HG03108 (cell line): ENCODE results near the gene HIPK4.
"Not testable (repeated sequence)": the region's sequence is repeated elsewhere in the genome, so short reads cannot be mapped to it uniquely, and the experiment has no call there.

ENCODE experiments used
- ATAC-seq: cut with Tn5 transposase; IDR thresholded peaks from one replicate; pipeline ENCODE4 v1.9.1; 2021; ENCODE audit warnings: moderate library complexity; ENCODE audit not compliant: unreplicated experiment

Gene HIPK4

DNA sequence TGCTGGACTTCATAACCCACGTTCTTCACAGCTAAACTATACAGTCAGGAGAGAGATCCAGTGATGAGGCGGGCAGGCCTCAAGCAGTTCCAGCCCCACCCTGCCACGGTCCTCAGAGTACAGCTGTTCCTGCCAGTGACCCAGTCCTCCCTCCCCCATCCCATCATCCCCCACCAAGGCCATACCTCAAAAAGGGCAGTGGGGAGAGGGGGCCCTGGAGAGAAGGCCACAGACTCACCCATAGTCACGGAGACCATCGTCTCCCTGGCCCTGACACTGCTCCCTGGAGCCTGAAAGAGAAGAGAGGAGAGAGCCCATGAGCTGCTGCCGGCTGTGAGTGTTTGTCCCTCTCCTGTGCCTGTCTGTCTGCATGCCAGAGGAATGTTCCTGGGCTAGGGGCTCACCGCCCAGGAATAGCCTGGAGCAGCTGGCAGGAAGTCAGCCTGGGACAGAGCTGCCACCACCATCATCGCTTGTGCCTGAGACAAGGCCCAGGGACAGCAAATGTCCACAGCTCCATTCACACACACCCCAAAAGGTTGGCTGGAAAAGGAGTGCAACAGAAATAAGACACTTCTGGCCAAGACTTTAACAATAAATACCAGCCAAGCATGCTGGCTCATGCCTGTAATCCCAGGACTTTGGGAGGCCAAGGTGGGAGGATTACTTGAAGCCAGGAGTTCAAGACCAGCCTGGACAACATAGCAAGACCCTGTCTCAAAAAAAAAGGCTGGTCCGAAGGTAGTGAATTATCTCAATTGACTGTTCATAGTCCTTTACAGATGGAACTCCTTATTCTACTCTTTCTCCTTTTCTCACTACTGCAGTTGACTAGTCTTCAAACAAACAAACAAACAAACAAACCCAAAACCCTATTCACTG lies 48.1 kb downstream of the HIPK4 start:
- ATAC-seq, result no peak

DNA sequence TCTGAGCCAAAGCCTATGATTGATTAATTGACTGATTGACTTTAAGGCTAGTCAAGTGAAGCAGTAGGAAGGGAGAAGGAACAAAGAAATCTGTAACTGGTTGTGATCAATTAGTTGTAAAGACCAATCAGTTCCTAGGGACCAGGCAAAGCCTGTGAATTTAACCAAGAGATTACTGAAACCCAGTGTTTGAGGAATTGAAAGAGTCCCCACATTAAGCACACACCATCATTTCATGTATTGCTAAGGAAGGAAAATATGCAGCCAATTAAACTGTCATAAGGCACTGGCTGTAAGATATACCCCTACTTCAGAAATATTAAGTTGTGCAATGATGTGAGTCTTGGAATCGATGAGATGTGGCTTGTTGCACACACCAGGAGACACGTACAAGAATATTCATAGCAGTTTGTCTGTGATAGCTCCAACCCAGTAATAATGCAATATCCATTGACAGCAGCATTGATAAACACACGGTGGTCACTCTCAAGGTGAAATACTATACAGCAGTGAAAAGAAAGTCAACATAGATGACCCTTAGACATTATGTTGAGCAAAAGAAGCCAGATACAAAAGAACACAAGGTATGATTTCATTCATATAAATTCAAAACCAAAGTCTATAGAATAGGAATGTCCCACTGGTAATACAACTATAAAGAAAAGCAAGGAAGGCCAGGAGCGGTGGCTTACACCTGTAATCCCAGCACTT lies 50.8 kb downstream of the HIPK4 start:
- ATAC-seq, result no peak

DNA sequence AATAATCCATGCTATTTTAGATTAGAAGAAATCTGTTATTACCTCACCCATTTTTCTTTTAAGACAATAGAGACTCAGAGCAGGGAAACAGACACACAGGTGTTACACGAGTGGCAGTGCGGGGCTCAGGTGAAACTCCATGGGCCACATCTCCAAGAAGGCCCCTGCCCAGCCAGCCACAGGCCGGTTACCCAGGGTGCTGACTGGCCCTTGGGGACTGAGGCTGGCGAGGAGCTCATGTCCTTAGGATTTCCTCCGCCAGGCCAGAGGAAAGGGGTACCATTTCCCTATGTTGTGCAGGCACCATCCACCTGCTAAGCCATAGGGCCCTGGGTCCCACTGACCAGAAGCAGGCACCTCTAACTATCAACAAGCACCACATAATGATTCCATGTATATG lies 52.4 kb downstream of the HIPK4 start:
- no peak for ATAC-seq

DNA sequence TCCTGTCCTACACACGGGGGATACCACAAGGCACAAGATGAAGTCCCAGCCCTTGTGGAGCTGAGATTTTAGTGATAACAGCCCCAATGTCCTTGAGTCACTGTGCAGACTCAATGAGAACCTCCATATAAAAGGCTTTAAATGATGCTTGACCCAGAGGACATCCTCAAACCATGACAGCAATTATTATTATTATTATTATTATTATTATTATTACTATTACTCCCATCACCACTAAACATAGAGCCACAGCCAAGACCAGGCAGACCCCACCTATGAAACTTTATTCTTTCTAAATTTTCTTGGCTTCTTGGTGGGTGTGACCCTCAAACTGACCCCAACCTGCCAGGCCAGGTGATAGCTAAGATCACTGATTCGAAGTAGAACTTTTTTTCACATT lies 52.9 kb downstream of the HIPK4 start:
- no peak for ATAC-seq

DNA sequence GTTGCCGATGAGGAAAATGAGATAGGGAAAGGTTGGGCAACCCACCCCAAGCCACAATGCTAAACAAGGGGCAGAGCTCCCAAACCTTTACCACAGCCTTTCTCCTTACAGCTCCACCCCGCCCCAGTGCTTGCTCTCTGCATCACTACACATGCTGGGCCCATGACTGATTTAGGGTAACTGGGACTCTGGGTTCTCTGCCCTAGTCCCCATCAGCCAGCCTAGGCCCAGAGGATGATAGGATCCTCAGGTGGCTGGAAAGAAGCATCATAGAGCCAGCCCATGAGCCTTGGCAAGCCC lies 53.4 kb downstream of the HIPK4 start:
- ATAC-seq, result no peak

DNA sequence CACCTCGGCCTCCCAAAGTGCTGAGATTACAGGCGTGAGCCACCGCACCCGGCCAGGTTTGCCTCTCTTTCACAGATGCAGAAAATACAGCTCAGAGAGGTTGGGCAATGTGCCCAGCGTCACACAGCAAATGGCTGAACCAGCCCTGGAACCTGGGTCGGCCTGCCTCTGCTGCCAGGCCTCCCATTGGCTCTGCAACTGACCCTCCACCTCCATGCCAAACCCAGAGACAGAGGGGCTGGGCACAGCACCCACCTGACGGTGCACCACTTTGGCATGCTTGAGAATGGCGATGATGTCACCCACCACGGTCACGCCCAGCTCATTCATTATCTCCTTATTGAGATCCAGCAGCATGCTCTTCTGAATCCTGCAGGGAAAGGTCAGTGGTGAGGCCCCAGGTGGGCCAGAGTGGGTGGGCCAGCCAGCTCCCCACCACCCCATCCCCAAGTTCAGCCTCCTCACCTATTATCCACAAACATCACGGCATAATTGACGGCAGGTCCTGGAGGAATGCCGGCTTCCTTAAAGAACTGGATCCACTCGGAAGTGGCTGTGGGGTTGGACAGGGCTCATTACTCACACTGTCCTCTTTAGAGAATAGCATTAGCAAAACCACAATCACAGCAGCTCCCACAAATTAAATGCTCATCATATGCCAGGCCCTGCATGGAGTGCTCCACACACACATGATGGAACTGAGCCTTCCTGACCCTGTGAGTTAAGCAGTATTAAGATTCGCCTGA lies 54.0 kb downstream of the HIPK4 start:
- no peak for ATAC-seq

DNA sequence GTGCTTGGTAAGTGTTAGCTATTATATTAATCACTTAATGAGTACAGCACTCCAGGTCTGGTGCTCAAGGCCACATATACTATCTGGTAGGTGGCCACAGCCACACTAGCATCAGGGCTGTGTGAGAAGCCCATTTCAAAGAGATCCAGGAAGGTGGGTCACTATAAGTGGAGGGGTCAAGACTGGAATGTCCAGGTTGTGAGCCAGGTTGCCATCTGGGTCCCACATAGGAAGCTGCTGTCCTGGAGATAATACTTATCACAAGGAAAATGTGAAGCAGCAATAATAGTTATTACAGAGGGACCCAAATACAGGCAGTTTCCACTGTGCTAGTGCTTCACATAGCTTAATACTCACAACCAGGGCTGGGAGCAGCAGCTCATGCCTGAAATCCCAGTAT lies 54.9 kb downstream of the HIPK4 start:
- ATAC-seq, result no peak

DNA sequence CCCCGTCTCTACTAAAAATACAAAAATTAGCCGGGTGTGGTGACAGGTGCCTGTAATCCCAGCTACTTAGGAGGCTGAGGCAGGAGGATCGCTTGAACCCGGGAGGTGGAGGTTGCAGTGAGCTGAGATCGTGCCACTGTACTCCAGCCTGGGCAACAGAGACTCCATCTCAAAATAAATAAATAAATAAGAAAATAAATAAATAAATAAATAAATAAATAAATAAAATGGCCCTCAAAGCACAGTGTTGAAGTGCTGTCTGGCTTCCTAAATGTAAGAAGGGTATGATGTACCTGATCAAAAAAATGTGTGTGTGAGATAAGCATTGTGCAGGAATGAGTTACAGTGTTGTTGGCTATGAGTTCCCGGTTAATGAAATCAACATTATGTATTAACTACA lies 56.9 kb downstream of the HIPK4 start:
- not testable (repeated sequence) for ATAC-seq

DNA sequence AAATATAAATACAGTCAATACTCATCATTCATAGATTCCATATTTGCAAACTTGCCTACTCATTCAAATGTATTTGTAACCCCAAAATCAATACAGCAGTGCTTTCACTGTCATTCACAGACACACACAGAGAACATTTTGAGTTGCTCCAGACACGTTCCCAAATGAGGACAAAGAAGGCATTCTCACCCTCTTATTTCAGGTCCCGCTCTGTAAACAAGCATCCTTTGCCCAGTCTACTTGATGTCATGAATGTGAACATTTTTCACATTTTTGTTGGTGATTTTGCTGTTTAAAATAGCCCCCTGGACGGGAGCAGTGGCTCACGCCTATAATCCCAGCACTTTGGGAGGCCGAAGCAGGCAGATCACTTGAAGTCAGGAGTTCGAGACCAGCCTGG lies 57.3 kb downstream of the HIPK4 start:
- no peak for ATAC-seq

DNA sequence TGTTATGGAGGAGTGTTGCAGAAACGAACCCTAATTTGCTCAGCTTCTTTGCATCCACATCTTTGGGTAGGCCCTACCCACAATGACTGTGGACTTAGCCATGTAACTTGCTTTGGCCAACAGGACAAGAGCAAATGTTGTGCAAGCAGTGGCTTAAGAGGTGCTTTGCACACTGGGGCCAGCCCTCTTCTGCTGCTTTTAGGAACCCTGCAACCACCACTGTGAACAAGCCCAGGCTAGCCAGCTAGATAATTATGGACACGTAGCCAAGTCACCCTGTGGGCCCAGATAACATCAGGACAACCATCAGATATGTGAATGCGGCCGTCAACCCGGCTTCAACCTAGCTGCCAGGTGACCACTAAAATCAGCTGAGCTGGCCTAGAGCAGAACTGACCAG lies 58.9 kb downstream of the HIPK4 start:
- no peak for ATAC-seq
